NB4 (cell line): ENCODE measurements around the gene SIAH1.
"Not testable (repeated sequence)": the region's sequence is repeated elsewhere in the genome, so short reads cannot be mapped to it uniquely, and the experiment has no call there.

Experiments
- MYC ChIP-seq: IDR thresholded peaks from 2 replicates; pipeline ENCODE4 v1.6.1; 2011; ENCODE audit warnings: low read depth, low read length
- POLR2A ChIP-seq: IDR thresholded peaks from 2 replicates; pipeline ENCODE4 v1.6.1; 2011; ENCODE audit warnings: mild to moderate bottlenecking; ENCODE audit not compliant: insufficient read length; ENCODE audit errors: extremely low read depth
- TF ChIP-seq, protein P1 (sequence below): IDR thresholded peaks from one replicate; pipeline ENCODE4 v1.5.1; 2012; ENCODE audit warnings: low read depth, low read length
- TF ChIP-seq, protein P2 (sequence below): IDR thresholded peaks from 2 replicates; pipeline ENCODE4 v1.6.1; 2011; ENCODE audit warnings: low read depth, low read length

DNA sequence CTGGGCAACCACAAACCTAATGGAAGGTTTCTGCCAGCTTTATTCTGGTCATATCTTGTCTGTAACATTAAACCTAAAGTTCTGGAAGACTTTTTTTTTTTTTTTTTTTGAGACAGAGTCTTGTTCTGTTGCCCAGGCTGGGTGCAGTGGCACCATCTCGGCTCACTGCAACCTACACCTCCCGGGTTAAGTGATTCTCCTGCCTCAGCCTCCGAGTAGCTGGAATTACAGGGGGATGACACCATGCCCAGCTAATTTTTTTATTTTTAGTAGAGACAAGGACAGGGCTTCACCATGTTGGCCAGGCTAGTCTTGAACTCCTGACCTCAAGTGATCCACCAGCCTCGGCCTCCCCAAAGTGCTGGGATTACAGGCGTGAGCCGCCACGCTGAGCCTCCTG is 7.9 kb downstream of the SIAH1 start:
- TF ChIP-seq, protein P1, sequence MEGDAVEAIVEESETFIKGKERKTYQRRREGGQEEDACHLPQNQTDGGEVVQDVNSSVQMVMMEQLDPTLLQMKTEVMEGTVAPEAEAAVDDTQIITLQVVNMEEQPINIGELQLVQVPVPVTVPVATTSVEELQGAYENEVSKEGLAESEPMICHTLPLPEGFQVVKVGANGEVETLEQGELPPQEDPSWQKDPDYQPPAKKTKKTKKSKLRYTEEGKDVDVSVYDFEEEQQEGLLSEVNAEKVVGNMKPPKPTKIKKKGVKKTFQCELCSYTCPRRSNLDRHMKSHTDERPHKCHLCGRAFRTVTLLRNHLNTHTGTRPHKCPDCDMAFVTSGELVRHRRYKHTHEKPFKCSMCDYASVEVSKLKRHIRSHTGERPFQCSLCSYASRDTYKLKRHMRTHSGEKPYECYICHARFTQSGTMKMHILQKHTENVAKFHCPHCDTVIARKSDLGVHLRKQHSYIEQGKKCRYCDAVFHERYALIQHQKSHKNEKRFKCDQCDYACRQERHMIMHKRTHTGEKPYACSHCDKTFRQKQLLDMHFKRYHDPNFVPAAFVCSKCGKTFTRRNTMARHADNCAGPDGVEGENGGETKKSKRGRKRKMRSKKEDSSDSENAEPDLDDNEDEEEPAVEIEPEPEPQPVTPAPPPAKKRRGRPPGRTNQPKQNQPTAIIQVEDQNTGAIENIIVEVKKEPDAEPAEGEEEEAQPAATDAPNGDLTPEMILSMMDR: not testable (repeated sequence)
- TF ChIP-seq POLR2A, MYC: not testable (repeated sequence)
- TF ChIP-seq, protein P2, sequence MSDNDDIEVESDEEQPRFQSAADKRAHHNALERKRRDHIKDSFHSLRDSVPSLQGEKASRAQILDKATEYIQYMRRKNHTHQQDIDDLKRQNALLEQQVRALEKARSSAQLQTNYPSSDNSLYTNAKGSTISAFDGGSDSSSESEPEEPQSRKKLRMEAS: not testable (repeated sequence)
